ENCODE data around the gene WSCD2.

DNA sequence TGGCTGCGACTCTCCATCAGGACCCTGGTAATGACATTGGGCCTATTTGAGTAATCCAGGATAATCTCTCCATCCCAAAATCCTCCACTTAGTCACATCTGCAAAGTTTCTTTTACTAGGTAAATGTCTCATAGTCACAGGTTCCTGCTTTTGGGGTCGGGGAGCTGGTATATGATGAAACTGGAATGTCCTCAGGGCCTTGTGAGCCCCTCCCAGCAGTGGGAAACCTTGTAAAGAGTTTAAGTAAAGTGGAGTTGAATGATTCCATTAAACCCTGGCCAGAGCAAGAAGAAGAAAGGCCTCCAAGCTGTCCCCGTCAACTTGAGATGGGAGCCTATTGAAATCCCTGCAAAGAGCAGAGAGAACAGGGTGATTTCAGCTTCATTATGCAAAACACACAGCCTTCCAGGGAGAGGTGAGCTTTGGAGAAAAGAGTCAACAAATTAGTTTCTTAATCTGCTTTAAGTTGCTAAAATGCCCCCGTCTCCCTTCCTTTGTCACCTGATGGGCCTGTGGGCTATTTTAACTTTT is 12.6 kb downstream of the WSCD2 start:
- TF ChIP-seq SUZ12 (IDR thresholded peaks at IDR 0.05; ENCODE audit: extremely low read depth, insufficient read depth, insufficient read length): no peak
- TF ChIP-seq YY1 (IDR thresholded peaks at IDR 0.05; ENCODE audit: insufficient read depth, insufficient read length): no peak

Data from NT2/D1 (cell line).